ENCODE results near the gene SETD1A. TPM values are rescaled to one million over a fixed set of nuclear protein-coding genes. Genes with fewer than 3 reads are reported as not detected.
A peak's percentile ranks its signal among the peaks of the same experiment; 100 is the strongest.

Gene SETD1A
- polyA plus RNA-seq, 3 donors = 18.7 to 22.6 (median 20.2) TPM

DNA sequence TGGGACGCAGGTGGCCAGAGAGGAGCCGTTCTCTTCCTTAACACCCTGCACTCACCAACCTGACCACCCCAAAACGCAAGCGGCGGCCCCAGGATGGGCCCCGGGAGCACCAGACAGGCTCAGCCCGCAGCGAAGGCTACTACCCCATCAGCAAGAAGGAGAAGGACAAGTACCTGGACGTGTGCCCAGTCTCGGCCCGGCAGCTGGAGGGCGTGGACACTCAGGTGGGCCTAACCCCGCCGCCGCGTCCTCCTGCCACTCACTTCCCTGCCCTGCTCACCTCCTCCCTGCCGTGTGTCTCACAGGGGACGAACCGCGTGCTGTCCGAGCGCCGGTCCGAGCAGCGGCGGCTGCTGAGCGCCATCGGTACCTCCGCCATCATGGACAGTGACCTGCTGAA, 22.9 kb downstream of the SETD1A start:
- DNase-seq = no peak

DNA sequence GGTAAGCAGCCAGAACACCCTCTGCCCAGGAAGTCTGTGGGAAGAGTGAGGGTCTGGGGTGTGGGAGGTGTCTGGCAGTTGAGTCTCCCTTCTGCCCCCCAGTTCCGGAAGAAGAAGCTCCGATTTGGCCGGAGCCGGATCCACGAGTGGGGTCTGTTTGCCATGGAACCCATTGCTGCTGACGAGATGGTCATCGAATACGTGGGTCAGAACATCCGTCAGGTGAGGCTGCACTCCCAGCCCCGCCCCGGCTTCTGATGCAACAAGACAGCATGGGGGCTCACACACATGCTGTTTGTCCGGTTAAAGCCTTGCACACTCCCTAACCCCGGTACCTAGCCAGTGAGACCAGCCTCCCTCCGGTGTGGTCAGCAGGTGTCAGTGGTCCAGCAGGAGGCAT, 23.4 kb downstream of the SETD1A start:
- no peak for DNase-seq

DNA sequence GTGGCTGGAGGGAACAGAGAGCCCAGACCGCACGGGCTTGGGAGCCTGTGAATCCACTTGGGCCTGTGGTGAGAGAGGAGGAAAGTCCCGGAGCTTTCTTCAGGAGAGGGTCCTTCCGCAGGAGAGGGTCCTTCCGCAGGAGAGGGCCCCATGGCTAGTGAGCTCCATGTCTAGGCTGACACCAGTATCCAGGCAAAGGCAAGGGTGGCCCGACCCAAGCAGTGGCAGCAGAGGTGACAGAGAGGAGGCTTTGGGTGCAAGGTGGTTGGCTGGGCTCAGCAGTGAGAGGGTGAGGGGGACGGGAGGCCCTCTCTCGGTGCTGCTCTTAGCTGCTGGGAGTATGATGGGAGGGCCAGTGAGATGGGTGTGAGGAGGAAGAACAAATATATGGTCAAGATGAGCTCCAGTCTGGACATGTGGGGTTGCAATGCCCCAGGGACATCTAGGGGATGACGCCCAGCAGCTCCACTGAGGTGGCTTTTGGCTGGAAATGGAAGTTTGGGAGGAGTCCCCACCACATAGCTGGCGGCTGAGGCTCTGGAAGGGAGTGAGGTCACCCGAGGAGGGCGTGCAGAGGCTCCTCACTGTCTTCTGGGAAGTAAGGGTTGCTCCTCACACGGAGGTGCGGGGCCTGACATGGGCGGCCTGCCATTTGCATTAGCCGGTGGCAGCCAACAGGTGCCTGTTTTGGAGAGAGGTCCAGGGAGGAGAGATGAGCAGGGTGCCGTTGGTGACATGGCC, 25.2 kb downstream of the SETD1A start:
- no peak for DNase-seq

- no peak for DNase-seq
Observed at GRCh38 chr16:30983289-30983889, 25.8 kb downstream of the SETD1A start.

DNA sequence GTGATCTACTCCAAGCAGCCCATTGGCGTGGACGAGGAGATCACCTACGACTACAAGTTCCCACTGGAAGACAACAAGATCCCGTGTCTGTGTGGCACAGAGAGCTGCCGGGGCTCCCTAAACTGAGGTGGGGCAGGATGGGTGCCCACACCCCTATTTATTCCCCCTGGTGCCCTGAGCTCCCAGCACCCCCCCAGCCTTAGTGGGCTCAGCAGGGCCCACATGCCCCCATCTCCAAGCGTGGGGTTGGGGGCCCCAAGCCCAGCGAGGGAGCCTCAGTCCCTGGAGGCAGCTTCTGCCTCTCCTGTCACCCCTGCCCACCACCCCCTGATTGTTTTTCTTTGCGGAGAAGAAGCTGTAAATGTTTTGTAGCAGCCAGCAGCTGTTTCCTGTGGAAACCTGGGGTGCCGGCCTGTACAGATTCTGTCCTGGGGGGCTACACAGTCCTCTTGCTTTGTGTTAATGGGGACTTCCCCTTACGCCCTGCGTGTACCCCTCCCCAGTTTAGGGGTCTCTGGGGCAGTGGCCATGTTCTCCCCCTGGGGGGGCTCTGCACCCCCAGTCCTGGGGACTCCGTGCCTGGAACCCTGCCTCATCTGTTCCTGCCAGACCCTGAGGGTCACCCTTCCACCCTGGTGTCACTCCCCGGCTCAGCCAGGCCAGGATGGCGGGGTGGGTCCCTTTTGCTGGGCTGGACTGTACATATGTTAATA, 26.5 kb downstream of the SETD1A start:
- no peak for DNase-seq

GRCh38 chr16:30984669-30985400, 27.3 kb downstream of the SETD1A start, which contains the start of gene HSD3B7:
Gene HSD3B7, plus strand, starts transcription at chr16:30985207. Its CDS starts 452 bp downstream, at chr16:30985659.
- DNase-seq = peak; percentile 75

GRCh38 chr16:30985401-30986128, 28.0 kb downstream of the SETD1A start:
- peak; percentile 60 for DNase-seq

- DNase-seq = no peak
Observed at GRCh38 chr16:30986129-30986991, 28.8 kb downstream of the SETD1A start.

GRCh38 chr16:30987581-30988190, 30.1 kb downstream of the SETD1A start:
- DNase-seq = no peak

DNA sequence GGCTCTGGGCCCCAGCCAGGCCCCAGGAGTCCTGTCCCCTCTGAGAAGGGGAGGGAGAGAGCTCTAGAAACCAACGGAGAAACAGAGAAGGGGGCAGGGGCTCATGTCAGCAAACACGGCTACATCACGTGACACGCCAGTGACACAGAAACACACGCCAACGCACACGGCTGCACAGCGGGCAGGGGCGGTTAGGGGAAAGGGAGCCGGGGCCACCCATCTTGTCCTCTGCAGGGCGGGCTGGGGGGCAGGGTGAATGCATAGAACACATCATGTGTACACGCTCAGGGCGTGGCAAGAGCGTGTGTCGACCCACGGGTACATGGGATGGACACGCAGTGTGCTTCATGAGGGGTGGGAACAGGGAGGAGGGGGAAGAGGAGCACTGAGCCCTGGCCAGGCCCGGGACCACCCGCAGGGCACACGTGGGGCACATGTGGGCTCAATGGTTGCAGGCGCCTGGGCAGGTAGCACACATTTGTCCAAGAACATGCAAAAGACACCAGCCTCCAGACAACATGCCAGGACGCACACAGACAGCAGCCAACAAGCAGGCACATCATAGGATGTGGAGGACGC, 32.0 kb downstream of the SETD1A start:
- DNase-seq = no peak

GRCh38 chr16:30990105-30990504, 32.6 kb downstream of the SETD1A start:
- no peak for DNase-seq

DNA sequence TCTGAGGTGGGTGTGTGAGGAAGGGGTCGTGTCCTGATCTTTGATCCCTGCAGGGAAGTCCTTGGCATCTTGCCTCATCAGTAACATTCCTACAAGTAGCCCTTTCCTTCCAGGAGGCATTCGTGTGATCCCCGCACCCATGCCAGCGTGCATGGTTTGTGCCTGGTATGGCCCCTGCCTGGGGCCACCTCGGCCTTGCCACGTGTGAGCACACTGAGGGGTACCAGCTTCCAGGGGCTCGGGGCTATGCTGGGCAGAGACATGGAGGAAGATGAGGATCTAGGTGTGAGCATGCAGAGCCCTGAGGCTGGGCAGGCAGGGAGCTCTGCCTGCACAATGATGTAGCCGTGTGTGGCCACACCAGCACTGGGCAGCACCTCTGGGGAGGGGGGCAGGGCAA, 33.5 kb downstream of the SETD1A start:
- DNase-seq = no peak

GRCh38 chr16:30992276-30992780, 34.8 kb downstream of the SETD1A start:
- DNase-seq = no peak

- no peak for DNase-seq
Observed at GRCh38 chr16:30992931-30993816, 35.6 kb downstream of the SETD1A start.

GRCh38 chr16:30995927-30996323, 38.4 kb downstream of the SETD1A start:
- DNase-seq = no peak

GRCh38 chr16:30996324-30996984, 38.9 kb downstream of the SETD1A start:
- no peak for DNase-seq

DNA sequence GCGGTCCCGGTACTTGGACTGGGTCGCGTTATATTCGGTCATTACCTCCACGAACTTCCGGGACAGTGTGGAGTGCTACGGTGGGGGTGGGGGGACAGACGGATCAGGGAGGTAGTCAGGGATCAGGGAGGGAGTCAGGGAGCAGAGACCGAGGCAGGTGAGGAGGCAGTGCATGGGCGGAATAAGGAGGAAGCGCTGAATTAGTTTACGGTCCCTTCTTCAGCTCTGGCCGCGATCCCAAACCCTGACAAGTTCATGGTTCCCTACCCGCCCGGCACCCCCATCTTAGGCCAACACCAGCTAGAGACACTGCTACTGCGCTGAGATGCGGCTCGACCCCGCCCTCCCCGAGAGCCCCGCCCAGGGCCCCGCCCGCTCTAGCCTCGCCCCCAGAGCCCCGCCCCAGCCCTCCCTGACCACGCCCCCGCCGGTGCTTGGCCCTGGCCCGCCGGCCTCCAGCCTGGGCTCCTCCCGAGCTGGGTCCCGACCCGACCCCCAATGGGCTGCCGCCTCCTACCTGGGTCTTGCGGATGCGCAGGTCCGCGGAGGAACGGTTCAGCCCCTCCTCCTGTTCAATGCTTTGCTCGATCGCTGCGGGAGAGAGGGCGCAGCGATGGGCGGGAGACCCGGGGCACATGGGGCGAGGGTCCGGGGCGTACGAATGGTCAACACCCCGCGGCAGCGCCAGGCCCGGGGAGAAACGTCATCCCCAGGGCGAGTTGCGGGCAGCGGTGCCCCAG, 39.6 kb downstream of the SETD1A start:
- no peak for DNase-seq
